Measurements from ENCODE around the gene TOR4A. TPM values are rescaled to one million over a fixed set of nuclear protein-coding genes. Genes with fewer than 3 reads are reported as not detected.

TOR4A gene
- total and polyA plus RNA-seq, 10 of the 15 experiments (the other 5 are each of a cell fraction or from before 2014, with no cell fraction given), result 2.0 to 19.9 (median 3.7) TPM

DNA sequence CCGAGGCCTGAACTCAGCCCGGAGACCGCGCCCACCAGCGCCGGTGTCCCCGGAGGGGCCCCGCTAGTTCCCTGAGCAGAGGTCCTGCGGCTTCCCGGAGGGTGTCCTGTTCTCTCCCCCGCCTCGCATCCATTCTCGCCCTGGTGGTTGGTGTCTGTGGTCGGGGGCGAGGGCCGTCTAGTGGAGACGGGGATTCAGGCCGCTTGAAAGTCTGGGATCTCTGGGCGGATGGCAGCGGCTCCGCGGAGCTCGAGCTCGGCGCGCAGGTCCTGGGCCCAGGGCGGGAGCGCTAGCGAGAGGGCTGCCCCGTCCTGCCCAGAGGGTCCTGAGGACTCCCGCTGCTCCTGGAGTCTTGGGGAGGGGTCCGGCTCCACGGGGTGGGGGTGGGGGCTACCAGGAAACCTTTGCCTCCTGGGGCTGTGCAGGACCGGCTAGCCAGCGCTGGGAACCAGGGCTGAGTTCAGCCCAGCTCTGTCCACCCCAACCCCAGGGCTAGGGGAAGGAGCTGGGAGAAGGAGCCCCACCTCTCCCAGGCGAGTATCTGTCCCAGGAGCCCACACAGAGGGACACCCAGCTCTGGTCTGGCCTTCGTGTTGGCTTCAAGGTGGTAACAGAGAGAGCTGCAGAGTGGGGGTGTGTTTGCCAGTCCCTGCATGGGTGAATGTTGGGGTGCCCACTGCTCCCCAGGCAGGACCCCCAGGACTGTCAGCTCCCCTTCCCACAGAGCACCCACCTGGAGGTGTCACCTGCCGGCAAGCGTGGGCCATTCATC lies 4.0 kb downstream of the TOR4A start (continued):
- TF ChIP-seq MLLT1 (IDR thresholded peaks at IDR 0.05) (no peak), KDM1A (IDR thresholded peaks at IDR 0.05; ENCODE audit: borderline replicate concordance) (no peak), PAX8 (IDR thresholded peaks at IDR 0.05) (no peak), HCFC1 (IDR thresholded peaks at IDR 0.05; ENCODE audit: low read length) (no peak)
- TF ChIP-seq, protein P1, sequence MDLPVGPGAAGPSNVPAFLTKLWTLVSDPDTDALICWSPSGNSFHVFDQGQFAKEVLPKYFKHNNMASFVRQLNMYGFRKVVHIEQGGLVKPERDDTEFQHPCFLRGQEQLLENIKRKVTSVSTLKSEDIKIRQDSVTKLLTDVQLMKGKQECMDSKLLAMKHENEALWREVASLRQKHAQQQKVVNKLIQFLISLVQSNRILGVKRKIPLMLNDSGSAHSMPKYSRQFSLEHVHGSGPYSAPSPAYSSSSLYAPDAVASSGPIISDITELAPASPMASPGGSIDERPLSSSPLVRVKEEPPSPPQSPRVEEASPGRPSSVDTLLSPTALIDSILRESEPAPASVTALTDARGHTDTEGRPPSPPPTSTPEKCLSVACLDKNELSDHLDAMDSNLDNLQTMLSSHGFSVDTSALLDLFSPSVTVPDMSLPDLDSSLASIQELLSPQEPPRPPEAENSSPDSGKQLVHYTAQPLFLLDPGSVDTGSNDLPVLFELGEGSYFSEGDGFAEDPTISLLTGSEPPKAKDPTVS (IDR thresholded peaks at IDR 0.05; ENCODE audit: low read depth, low read length), result no peak

GRCh38 chr9:137286975-137287383 lies 9.5 kb downstream of the TOR4A start:
- peaks cover 16% of the 10 kb centered on the region for H3K4me1 ChIP-seq (ENCODE audit: control insufficient read depth, insufficient read depth, low read length)
- no peak overlapping the region for H3K27ac ChIP-seq (ENCODE audit: control insufficient read depth, insufficient read depth)
- no peak overlapping the region for H3K9ac ChIP-seq (ENCODE audit: control insufficient read depth, insufficient read depth, low read length)
- no peaks in the 10 kb centered on the region for H3K27me3 ChIP-seq (replicated peaks in 1 of 2; ENCODE audit: control insufficient read depth in 2 of 2, insufficient read depth in 2 of 2, low read length in 1 of 2)
- DNase-seq (ENCODE audit: low read depth, low spot score), result no peak
- WGBS (ENCODE audit: insufficient coverage, insufficient replicate concordance, low lambda C conversion rate, missing lambda C conversion rate), result 65% methylated on average over 14 of the region's 14 CpGs
- 0 out of 2 replicates have a peak overlapping the region, but pooled peaks have one; percentile 7 for H3K4me2 ChIP-seq (ENCODE audit: control insufficient read depth, insufficient read depth)
- ChIA-PET POLR2A (interaction anchor here (0.6 to 1.6 kb wide), 4 partner anchors 10 to 47 kb away, joined by 3 to 4 read pairs (median 4); partner anchors contain the start of genes NRARP and TOR4A), CTCF (interaction anchor here (0.8 to 2.2 kb wide), 11 partner anchors 9 to 239 kb away, joined by 3 to 25 read pairs (median 4); partner anchors contain the start of genes EXD3, NOXA1 and TOR4A), SMC1A (ENCODE audit: uncharacterized antibody, unreplicated experiment) (interaction anchor here (0.7 to 1.5 kb wide), 5 partner anchors 10 to 156 kb away, joined by 3 to 7 read pairs (median 3); no protein-coding TSS in a partner anchor), RAD21 (ENCODE audit: unreplicated experiment) (interaction anchor here (1.0 to 1.9 kb wide), 4 partner anchors 10 to 224 kb away, joined by 3 to 9 read pairs (median 4); partner anchors contain the start of genes NRARP and TOR4A)
- no peak overlapping the region for H3K4me3 ChIP-seq
- H2AFZ ChIP-seq (ENCODE audit: control insufficient read depth, low read depth, low read length), result no peak overlapping the region
- in situ Hi-C loops (cut with MboI) (no loop called here), intact Hi-C loops (cut with micrococcal nuclease; ENCODE audit: unreplicated experiment) (loop anchor here (2.0 kb wide), 1 partner anchor 158 kb away; no protein-coding TSS in a partner anchor)
- peak; percentile 7 for FAIRE-seq
- no peaks in the 10 kb centered on the region; a peak in 1 of 4 replicates for H3K36me3 ChIP-seq (ENCODE audit: control insufficient read depth in 2 of 2, insufficient read depth in 2 of 2, low read length in 1 of 2)
- H3K79me2 ChIP-seq (ENCODE audit: control insufficient read depth, insufficient read depth, low read length), result no peaks in the 10 kb centered on the region
- H3K9me3 ChIP-seq (replicated peaks; ENCODE audit: control insufficient read depth, insufficient read depth, low read length), result no peaks in the 10 kb centered on the region
- ATAC-seq, result peak; percentile 87
- H4K20me1 ChIP-seq (ENCODE audit: control insufficient read depth, insufficient read depth), result no peaks in the 10 kb centered on the region
- BruUV-seq (replicated peaks), result no TSS peak
- TF ChIP-seq EED (IDR thresholded peaks at IDR 0.05; ENCODE audit: low read depth) (no peak), TARDBP (IDR thresholded peaks at IDR 0.05; ENCODE audit: borderline replicate concordance) (no peak), CTCF (IDR thresholded peaks at IDR 0.05 in 2 of 3, conservative IDR thresholded peaks at IDR 0.05 in 1 of 3; ENCODE audit: control insufficient read depth in 2 of 3, extremely low read depth in 1 of 3, insufficient read depth in 1 of 3, low read depth in 3 of 3, low read length in 3 of 3) (peak; percentile 45 to 59 (median 52); a peak in 5 of 6 replicates), BCL3 (IDR thresholded peaks at IDR 0.05; ENCODE audit: borderline replicate concordance, insufficient read depth, low read depth, low read length, poor library complexity, severe bottlenecking) (no peak), SMC3 (IDR thresholded peaks at IDR 0.05; ENCODE audit: borderline replicate concordance, low read length) (peak; percentile 34), EGR1 (IDR thresholded peaks at IDR 0.05; ENCODE audit: borderline replicate concordance in 1 of 2, low read depth in 2 of 2, low read length in 2 of 2) (0 out of 3 replicates have a peak, but pooled peaks of 1 of the 2 experiments have one; percentile 11), PBX3 (IDR thresholded peaks at IDR 0.05; ENCODE audit: insufficient replicate concordance, low read depth, low read length) (no peak)

Measured in GM12878 (cell line).